ENCODE data around the gene ATP1B1.

The ATP1B1 gene

GRCh38 chr1:169094897-169095569 is 11.5 kb upstream of the ATP1B1 start:
- DNase-seq (ENCODE audit: low spot score), result no peak

- no peak for DNase-seq (ENCODE audit: low spot score)
Measured at GRCh38 chr1:169098380-169098779, 8.1 kb upstream of the ATP1B1 start.

GRCh38 chr1:169099561-169099960 is 6.9 kb upstream of the ATP1B1 start:
- DNase-seq (ENCODE audit: low spot score), result no peak

- DNase-seq (ENCODE audit: low spot score), result no peak
Measured at GRCh38 chr1:169100208-169100607, 6.3 kb upstream of the ATP1B1 start.

- no peak for DNase-seq (ENCODE audit: low spot score)
Measured at GRCh38 chr1:169100651-169101088, 5.8 kb upstream of the ATP1B1 start.

- DNase-seq (ENCODE audit: low spot score), result peak; percentile 55
Measured at GRCh38 chr1:169102567-169102966, 3.9 kb upstream of the ATP1B1 start.

GRCh38 chr1:169103002-169103401 is 3.5 kb upstream of the ATP1B1 start:
- DNase-seq (ENCODE audit: low spot score), result peak; percentile 55

GRCh38 chr1:169103480-169103893 is 3.0 kb upstream of the ATP1B1 start:
- DNase-seq (ENCODE audit: low spot score), result no peak

GRCh38 chr1:169105087-169105433 is 1.4 kb upstream of the ATP1B1 start:
- DNase-seq (ENCODE audit: low spot score), result no peak

- peak; percentile 36 for DNase-seq (ENCODE audit: low spot score)
Measured at GRCh38 chr1:169105434-169106094, 926 bp upstream of the ATP1B1 start.

GRCh38 chr1:169106921-169107602 is 572 bp downstream of the ATP1B1 start:
- peak; percentile 51 for DNase-seq (ENCODE audit: low spot score)

GRCh38 chr1:169107603-169108208 is 1.2 kb downstream of the ATP1B1 start:
- peak; percentile 40 for DNase-seq (ENCODE audit: low spot score)

- DNase-seq (ENCODE audit: low spot score), result peak; percentile 38
Measured at GRCh38 chr1:169108223-169108622, 1.7 kb downstream of the ATP1B1 start.

GRCh38 chr1:169108863-169109560 is 2.5 kb downstream of the ATP1B1 start:
- peak; percentile 68 for DNase-seq (ENCODE audit: low spot score)

- peak; percentile 88 for DNase-seq (ENCODE audit: low spot score)
Measured at GRCh38 chr1:169109561-169110134, 3.2 kb downstream of the ATP1B1 start.

- DNase-seq (ENCODE audit: low spot score), result peak; percentile 42
Measured at GRCh38 chr1:169110236-169110635, 3.7 kb downstream of the ATP1B1 start.

GRCh38 chr1:169110689-169111447 is 4.4 kb downstream of the ATP1B1 start:
- no peak for DNase-seq (ENCODE audit: low spot score)

- DNase-seq (ENCODE audit: low spot score), result no peak
Measured at GRCh38 chr1:169111472-169111871, 5.0 kb downstream of the ATP1B1 start.

GRCh38 chr1:169112241-169112640 is 5.8 kb downstream of the ATP1B1 start:
- DNase-seq (ENCODE audit: low spot score), result no peak

GRCh38 chr1:169113613-169114119 is 7.2 kb downstream of the ATP1B1 start:
- DNase-seq (ENCODE audit: low spot score), result no peak
